ENCODE data around the gene TCF7L1.

DNA sequence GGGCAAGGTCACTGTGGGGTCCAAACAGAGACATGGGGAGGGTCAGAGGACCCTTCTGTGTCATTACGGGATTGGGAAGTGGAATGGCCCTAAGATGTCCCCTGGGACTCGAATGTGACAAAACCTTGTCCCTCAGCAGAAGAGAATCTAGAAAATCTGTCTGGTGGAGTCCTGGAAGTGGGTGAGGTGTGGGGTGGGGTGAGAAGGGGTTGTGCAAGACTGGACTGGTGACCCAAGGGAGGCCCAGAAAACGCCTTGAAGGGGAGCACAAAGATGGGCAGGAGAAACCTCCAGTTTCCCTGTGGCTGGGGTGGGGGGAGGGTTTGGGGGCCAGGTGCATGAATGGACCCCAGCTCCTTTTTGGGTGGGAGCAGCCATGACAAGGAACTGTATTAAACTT lies 79.6 kb downstream of the TCF7L1 start:
- TF ChIP-seq CEBPB (tag; IDR thresholded peaks at IDR 0.05) (no peak), TEAD4 (IDR thresholded peaks at IDR 0.05; ENCODE audit: low read length) (no peak), TEAD4 (CRISPR knock-in tag; IDR thresholded peaks at IDR 0.05; ENCODE audit: borderline replicate concordance) (no peak), ZKSCAN8 (CRISPR knock-in tag; IDR thresholded peaks at IDR 0.05) (no peak), POLR2H (tag; IDR thresholded peaks at IDR 0.05; ENCODE audit: low read depth) (no peak), EZH2 (IDR thresholded peaks at IDR 0.05; ENCODE audit: borderline replicate concordance, low read depth, low read length) (no peak), ILK (tag; IDR thresholded peaks at IDR 0.05; ENCODE audit: borderline replicate concordance, low read depth) (no peak), KLF16 (IDR thresholded peaks at IDR 0.05) (no peak), FOS (IDR thresholded peaks at IDR 0.05; ENCODE audit: extremely low read depth, insufficient read length) (no peak), KDM2B (CRISPR knock-in tag; IDR thresholded peaks at IDR 0.05) (no peak), STAG1 (CRISPR knock-in tag; IDR thresholded peaks at IDR 0.05; ENCODE audit: borderline replicate concordance) (no peak)
- TF ChIP-seq, protein P1, sequence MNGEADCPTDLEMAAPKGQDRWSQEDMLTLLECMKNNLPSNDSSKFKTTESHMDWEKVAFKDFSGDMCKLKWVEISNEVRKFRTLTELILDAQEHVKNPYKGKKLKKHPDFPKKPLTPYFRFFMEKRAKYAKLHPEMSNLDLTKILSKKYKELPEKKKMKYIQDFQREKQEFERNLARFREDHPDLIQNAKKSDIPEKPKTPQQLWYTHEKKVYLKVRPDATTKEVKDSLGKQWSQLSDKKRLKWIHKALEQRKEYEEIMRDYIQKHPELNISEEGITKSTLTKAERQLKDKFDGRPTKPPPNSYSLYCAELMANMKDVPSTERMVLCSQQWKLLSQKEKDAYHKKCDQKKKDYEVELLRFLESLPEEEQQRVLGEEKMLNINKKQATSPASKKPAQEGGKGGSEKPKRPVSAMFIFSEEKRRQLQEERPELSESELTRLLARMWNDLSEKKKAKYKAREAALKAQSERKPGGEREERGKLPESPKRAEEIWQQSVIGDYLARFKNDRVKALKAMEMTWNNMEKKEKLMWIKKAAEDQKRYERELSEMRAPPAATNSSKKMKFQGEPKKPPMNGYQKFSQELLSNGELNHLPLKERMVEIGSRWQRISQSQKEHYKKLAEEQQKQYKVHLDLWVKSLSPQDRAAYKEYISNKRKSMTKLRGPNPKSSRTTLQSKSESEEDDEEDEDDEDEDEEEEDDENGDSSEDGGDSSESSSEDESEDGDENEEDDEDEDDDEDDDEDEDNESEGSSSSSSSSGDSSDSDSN (IDR thresholded peaks at IDR 0.05; ENCODE audit: borderline replicate concordance in 1 of 2, low read depth in 2 of 2, low read length in 2 of 2): no peak
- TF ChIP-seq, protein P2, sequence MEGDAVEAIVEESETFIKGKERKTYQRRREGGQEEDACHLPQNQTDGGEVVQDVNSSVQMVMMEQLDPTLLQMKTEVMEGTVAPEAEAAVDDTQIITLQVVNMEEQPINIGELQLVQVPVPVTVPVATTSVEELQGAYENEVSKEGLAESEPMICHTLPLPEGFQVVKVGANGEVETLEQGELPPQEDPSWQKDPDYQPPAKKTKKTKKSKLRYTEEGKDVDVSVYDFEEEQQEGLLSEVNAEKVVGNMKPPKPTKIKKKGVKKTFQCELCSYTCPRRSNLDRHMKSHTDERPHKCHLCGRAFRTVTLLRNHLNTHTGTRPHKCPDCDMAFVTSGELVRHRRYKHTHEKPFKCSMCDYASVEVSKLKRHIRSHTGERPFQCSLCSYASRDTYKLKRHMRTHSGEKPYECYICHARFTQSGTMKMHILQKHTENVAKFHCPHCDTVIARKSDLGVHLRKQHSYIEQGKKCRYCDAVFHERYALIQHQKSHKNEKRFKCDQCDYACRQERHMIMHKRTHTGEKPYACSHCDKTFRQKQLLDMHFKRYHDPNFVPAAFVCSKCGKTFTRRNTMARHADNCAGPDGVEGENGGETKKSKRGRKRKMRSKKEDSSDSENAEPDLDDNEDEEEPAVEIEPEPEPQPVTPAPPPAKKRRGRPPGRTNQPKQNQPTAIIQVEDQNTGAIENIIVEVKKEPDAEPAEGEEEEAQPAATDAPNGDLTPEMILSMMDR (IDR thresholded peaks at IDR 0.05 in 2 of 3, conservative IDR thresholded peaks at IDR 0.05 in 1 of 3; ENCODE audit: insufficient read depth in 2 of 3, low read depth in 1 of 3, low read length in 3 of 3): no peak
- TF ChIP-seq, protein P3, sequence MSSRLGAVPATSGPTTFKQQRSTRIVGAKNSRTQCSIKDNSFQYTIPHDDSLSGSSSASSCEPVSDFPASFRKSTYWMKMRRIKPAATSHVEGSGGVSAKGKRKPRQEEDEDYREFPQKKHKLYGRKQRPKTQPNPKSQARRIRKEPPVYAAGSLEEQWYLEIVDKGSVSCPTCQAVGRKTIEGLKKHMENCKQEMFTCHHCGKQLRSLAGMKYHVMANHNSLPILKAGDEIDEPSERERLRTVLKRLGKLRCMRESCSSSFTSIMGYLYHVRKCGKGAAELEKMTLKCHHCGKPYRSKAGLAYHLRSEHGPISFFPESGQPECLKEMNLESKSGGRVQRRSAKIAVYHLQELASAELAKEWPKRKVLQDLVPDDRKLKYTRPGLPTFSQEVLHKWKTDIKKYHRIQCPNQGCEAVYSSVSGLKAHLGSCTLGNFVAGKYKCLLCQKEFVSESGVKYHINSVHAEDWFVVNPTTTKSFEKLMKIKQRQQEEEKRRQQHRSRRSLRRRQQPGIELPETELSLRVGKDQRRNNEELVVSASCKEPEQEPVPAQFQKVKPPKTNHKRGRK (tag; IDR thresholded peaks at IDR 0.05): no peak

Measured in K562 (cell line).